Parathyroid adenoma (tissue), 2 donors: Measurements from ENCODE around the gene HS3ST6.
A peak's percentile ranks its signal among the peaks of the same experiment; 100 is the strongest.
"Not testable (repeated sequence)": the region's sequence is repeated elsewhere in the genome, so short reads cannot be mapped to it uniquely, and the experiment has no call there.

Experiments
- H2AFZ ChIP-seq: fragments of 300-600 bp; sonication (generic); one replicate; pipeline ENCODE4 v1.7.0; 2017; ENCODE audit warnings: antibody characterized with exemption, mild to moderate bottlenecking
- H3K27ac ChIP-seq: fragments of 300-600 bp; sonication (generic); one replicate; pipeline ENCODE4 v1.7.0; 2017
- H3K27me3 ChIP-seq: fragments of 300-600 bp; sonication (generic); one replicate; pipeline ENCODE4 v1.7.0; 2017; ENCODE audit warnings: low read length; ENCODE audit not compliant: control insufficient read depth, insufficient read depth
- H3K36me3 ChIP-seq: fragments of 300-600 bp; sonication (generic); one replicate; pipeline ENCODE4 v1.7.0; 2017; ENCODE audit warnings: low read length; ENCODE audit not compliant: control insufficient read depth, insufficient read depth
- H3K4me1 ChIP-seq: fragments of 300-600 bp; sonication (generic); one replicate; pipeline ENCODE4 v1.7.0; 2017; ENCODE audit warnings: control low read depth
- H3K4me2 ChIP-seq: fragments of 300-600 bp; sonication (generic); one replicate; pipeline ENCODE4 v1.7.0; 2017; ENCODE audit warnings: low read length
- H3K4me3 ChIP-seq: fragments of 300-600 bp; sonication (generic); one replicate; pipeline ENCODE4 v1.7.0; 2017; ENCODE audit warnings: low read depth, low read length
- H3K79me2 ChIP-seq: fragments of 300-600 bp; sonication (generic); one replicate; pipeline ENCODE4 v1.7.0; 2017; ENCODE audit warnings: control low read depth
- H3K9ac ChIP-seq: fragments of 300-600 bp; sonication (generic); one replicate; pipeline ENCODE4 v1.7.0; 2017; ENCODE audit warnings: mild to moderate bottlenecking
- H3K9me3 ChIP-seq: fragments of 300-600 bp; sonication (generic); one replicate; pipeline ENCODE4 v1.7.0; 2017; ENCODE audit warnings: low read length; ENCODE audit not compliant: control insufficient read depth
- TF ChIP-seq, protein P1 (sequence below): fragments of 300-600 bp; sonication (generic); IDR thresholded peaks from one replicate; pipeline ENCODE4 v1.7.0; 2017; ENCODE audit warnings: antibody characterized with exemption, mild to moderate bottlenecking
- donor health status: primary hyperparathyroidism.

The HS3ST6 gene

DNA sequence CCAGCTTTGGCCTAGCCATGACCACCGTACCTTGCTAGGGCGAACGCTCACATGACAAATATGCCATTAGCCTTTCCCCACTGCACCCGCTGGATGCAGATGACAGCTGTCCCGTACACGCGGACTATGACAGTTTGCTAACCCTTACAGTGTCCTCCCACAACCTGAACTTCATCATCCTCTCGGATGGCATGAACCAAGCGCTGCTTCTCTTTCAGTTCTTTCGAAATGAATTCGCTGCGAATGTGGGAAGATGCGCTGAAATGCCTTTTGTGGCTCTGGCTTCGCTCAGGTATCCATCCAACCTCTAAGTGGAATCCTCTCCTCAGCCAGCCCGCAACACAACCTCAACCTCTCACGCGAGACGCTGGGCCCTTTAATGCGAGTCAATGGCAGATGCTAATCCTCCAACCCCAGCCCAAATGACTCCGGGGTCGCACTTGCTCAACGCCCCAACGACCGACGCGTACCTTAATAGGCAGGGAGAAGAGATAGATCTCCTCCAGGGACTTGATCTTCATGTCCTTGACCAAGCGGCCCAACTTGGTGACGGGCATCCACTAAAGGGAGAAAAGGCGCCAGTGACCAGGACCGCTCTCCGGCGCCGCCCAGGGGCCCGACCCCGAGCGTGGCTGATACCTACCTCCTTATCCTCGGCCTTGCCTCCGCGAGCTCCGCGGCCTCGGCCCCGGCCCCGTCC is 45.7 kb upstream of the HS3ST6 start:
- Histone ChIP-seq H3K27ac (peak overlapping the region; percentile 84), H3K9me3 (no peaks in the 10 kb centered on the region), H3K4me2 (peak overlapping the region; percentile 73), H3K4me1 (peaks cover 9% of the 10 kb centered on the region), H3K9ac (no peak overlapping the region), H3K4me3 (peak overlapping the region; percentile 94), H2AFZ (peak overlapping the region; percentile 84), H3K27me3 (no peaks in the 10 kb centered on the region), H3K79me2 (no peaks in the 10 kb centered on the region), H3K36me3 (no peaks in the 10 kb centered on the region)
- TF ChIP-seq, protein P1, sequence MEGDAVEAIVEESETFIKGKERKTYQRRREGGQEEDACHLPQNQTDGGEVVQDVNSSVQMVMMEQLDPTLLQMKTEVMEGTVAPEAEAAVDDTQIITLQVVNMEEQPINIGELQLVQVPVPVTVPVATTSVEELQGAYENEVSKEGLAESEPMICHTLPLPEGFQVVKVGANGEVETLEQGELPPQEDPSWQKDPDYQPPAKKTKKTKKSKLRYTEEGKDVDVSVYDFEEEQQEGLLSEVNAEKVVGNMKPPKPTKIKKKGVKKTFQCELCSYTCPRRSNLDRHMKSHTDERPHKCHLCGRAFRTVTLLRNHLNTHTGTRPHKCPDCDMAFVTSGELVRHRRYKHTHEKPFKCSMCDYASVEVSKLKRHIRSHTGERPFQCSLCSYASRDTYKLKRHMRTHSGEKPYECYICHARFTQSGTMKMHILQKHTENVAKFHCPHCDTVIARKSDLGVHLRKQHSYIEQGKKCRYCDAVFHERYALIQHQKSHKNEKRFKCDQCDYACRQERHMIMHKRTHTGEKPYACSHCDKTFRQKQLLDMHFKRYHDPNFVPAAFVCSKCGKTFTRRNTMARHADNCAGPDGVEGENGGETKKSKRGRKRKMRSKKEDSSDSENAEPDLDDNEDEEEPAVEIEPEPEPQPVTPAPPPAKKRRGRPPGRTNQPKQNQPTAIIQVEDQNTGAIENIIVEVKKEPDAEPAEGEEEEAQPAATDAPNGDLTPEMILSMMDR = no peak

DNA sequence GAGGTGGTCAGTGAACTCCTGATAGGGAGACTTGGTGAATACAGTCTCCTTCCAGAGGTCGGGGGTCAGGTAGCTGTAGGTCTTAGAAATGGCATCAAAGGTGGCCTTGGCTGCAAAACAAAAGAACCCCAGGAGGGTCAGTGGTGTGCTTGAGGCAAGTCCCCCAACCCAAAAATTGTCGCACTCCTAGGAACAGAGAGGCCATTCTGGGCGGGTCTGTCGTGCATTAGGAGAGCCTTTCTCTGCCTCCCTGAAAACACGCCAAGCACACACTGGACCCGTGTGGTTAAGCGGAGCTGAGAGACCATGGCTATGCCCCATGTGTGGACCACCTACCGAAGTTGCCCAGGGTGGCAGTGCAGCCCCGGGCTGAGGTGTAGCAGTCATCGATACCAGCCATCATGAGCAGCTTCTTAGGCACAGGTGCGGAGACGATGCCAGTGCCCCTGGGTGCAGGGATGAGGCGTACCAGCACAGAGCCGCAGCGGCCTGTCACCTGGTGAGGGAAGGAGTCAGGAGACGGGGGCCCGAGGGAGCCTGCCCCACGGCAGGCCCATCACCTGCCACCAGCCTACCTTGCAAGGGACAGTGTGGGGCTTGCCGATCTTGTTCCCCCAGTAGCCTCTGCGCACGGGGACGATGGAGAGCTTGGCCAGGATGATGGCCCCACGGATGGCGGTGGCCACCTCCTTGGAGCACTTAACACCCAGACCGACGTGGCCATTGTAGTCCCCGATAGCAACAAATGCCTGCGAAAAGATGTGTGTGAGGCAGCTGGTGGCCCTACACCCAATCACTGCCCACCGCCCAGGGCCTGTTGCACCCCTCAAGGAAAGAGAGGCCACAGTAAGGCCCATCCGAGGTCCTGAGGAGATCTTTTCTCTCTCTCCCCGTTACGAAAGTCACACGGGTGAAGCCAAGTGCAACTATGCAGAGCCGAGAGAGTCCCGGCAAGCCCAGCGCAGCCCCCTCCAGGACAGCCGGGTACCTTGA is 44.2 kb upstream of the HS3ST6 start:
- H2AFZ ChIP-seq, H3K27me3 ChIP-seq, H3K27ac ChIP-seq, H3K9ac ChIP-seq, H3K36me3 ChIP-seq, H3K4me2 ChIP-seq, H3K4me3 ChIP-seq, H3K9me3 ChIP-seq, H3K79me2 ChIP-seq: not testable (repeated sequence)
- peaks cover 10% of the 10 kb centered on the region for H3K4me1 ChIP-seq

DNA sequence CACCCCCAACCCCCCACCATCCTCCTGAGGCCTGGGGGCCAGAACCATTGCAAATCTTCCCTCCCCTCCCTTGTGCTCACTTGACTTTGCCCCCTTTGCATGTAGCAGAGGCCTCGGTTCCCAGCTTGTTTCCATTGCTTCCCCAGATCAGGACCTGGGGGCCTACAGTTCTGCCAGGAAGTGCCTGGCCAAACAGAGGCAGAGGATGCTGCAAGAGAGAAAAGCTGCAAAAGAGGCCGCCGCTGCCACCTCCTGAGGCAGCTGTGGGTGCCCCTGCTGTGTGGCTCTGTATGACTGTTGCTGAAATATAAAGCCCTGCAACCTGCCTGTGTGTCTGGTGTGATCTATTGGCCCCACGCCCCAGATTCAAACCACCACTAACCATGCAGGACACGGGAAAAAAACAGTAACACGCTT is 43.4 kb upstream of the HS3ST6 start:
- H2AFZ ChIP-seq = no peak overlapping the region
- H3K79me2 ChIP-seq = no peaks in the 10 kb centered on the region
- H3K9me3 ChIP-seq = no peaks in the 10 kb centered on the region
- H3K36me3 ChIP-seq = no peaks in the 10 kb centered on the region
- H3K4me3 ChIP-seq = no peak overlapping the region
- H3K4me2 ChIP-seq = no peak overlapping the region
- peaks cover 10% of the 10 kb centered on the region for H3K4me1 ChIP-seq
- no peak overlapping the region for H3K27ac ChIP-seq
- H3K9ac ChIP-seq = no peak overlapping the region
- TF ChIP-seq, protein P1 = no peak
- H3K27me3 ChIP-seq = no peaks in the 10 kb centered on the region

DNA sequence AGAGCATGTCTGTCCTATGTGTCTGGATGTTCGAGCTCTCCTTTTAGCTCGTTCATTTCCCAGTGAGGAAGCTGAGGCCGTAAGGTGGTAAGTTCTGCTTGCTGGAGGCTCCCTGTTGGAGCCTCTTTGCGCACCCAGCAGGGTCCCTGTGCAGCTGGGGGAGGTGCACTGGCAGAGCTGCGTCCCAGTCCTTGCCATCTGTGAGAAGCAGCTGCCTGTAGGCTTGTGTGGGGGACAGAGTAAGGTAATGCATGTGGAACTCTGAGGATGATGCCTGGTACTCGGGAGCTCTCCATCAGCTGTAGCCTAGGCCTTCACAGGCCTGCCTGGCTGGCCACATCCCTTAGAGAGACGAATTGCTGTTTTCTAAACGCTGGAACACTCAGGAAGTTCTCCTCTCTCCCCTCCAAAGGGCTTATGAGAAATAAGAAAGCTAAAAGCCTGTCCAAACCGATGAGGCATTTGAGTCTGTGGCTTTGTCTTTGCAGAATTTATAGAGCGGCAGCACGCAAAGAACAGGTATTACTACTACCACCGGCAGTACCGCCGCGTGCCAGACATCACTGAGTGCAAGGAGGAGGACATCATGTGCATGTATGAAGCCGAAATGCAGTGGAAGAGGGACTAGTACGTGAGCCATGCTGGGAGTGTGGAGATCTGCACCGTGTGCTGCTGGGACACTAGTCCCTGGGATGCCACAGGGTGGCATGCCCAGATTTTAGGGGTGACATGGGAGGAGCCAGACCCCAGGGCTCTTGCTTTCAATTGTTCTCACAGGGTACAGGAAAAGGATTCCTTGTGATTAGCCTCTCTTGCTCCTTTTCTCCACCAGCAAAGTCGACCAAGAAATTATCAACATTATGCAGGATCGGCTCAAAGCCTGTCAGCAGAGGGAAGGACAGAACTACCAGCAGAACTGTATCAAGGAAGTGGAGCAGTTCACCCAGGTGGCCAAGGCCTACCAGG is 42.7 kb upstream of the HS3ST6 start:
- no peaks in the 10 kb centered on the region for H3K36me3 ChIP-seq
- H3K27ac ChIP-seq = no peak overlapping the region
- peaks cover 10% of the 10 kb centered on the region for H3K4me1 ChIP-seq
- no peak overlapping the region for H3K9ac ChIP-seq
- H2AFZ ChIP-seq = no peak overlapping the region
- H3K4me2 ChIP-seq = peak overlapping the region; percentile 75
- H3K4me3 ChIP-seq = peak overlapping the region; percentile 91
- TF ChIP-seq, protein P1 = no peak
- H3K9me3 ChIP-seq = no peaks in the 10 kb centered on the region
- no peaks in the 10 kb centered on the region for H3K27me3 ChIP-seq
- no peaks in the 10 kb centered on the region for H3K79me2 ChIP-seq
